Effector memory CD8-positive, alpha-beta T cell (primary cell): ENCODE measurements around the gene KLK2.
A peak's percentile ranks its signal among the peaks of the same experiment; 100 is the strongest.

Experiments
- ATAC-seq: fragments of 150-1000 bp; cut with Tn5 transposase; replicated peaks from 2 replicates; pipeline ENCODE4 v1.10.0; 2021; ENCODE audit warnings: mild to moderate bottlenecking, moderate library complexity
- DNase-seq, 3 experiments: peaks; one replicate each; pipeline ENCODE4 v3.0.0; 2021
- H3K27ac Mint-ChIP-seq, 2 donors: one replicate each; pipeline ENCODE4 v1.8.0; 2022; ENCODE audit warnings: mild to moderate bottlenecking in 2 of 2, mixed read lengths in 2 of 2, moderate library complexity in 2 of 2
- H3K27me3 Mint-ChIP-seq, 2 donors: one replicate each; pipeline ENCODE4 v1.8.0; 2022; ENCODE audit warnings: mixed read lengths in 2 of 2
- H3K36me3 Mint-ChIP-seq: one replicate; pipeline ENCODE4 v1.8.0; 2022; ENCODE audit warnings: mild to moderate bottlenecking, moderate library complexity, mixed read lengths; ENCODE audit not compliant: insufficient read depth
- H3K4me1 Mint-ChIP-seq, 2 donors: one replicate each; pipeline ENCODE4 v1.8.0; 2022; ENCODE audit warnings: low read depth in 2 of 2, mixed read lengths in 2 of 2
- H3K4me3 Mint-ChIP-seq, 2 donors: one replicate each; pipeline ENCODE4 v1.8.0; 2022; ENCODE audit warnings: mild to moderate bottlenecking in 2 of 2, mixed read lengths in 2 of 2, moderate library complexity in 2 of 2
- H3K9me3 Mint-ChIP-seq, 2 donors: one replicate each; pipeline ENCODE4 v1.8.0; 2022; ENCODE audit warnings: mixed read lengths in 2 of 2
- total RNA-seq, 9 experiments: gene quantifications; one replicate each; lab custom pipeline; 2026; lab: John Stamatoyannopoulos, UW

KLK2 gene
- total RNA-seq: 0 to 0.12 (median 0) reads per million in 9 experiments

DNA sequence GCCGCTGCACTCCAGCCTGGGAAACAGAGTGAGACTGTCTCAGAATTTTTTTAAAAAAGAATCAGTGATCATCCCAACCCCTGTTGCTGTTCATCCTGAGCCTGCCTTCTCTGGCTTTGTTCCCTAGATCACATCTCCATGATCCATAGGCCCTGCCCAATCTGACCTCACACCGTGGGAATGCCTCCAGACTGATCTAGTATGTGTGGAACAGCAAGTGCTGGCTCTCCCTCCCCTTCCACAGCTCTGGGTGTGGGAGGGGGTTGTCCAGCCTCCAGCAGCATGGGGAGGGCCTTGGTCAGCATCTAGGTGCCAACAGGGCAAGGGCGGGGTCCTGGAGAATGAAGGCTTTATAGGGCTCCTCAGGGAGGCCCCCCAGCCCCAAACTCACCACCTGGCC lies at the start of gene KLK2:
Gene KLK2 (plus strand): TSS at position 384 of the 400 bp plus-strand sequence. CDS start 35 bp downstream, outside the sequence.
- no peak within 1 kb of the TSS for H3K27ac Mint-ChIP-seq
- H3K4me1 Mint-ChIP-seq: no peaks in the 10 kb centered on the region
- no peak for ATAC-seq
- no peak for DNase-seq
- peaks cover 26 to 44% of the 10 kb centered on the region in 2 donors for H3K27me3 Mint-ChIP-seq
- no peaks in the 10 kb centered on the region for H3K9me3 Mint-ChIP-seq
- H3K36me3 Mint-ChIP-seq: peaks cover 3% of the 10 kb centered on the region
- H3K4me3 Mint-ChIP-seq: no peak within 1 kb of the TSS

DNA sequence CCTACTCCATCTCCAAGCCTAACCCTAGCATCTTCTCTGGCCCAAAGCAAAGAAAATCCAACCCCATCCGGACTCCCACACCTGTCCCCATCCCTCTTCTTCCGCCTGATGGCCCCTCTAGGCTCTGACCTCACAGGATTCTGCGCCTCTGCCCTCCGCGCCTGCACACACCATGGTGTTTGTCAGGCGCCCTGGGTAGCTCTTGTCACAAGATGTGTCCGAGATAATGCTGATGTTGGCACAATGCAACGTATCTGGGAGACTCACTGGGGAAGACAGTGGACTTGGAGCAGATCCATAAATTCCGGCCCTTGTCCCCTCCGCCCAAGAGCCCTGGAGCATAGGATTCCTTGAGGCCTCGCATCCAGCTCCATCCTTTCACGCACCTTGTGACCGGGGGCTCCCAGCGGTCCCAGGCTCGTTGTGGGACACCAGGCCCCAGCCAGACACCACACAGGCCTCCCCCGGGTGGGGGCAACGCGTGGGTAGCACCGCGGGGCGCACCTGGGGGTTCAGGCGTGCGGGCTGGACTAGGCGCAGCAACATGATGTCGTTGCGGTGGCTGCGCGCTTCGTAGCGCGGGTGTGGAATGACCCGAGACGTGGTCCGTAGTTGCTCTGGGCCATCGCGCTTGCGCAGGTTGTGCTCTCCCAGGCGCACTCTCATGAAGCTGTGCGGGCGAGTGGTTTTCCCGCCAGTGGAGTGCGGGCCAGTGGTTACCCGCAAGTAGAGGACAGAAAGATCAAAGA lies 46.6 kb upstream of the KLK2 start:
- ATAC-seq: no peak
- Mint-ChIP-seq H3K9me3 (no peaks in the 10 kb centered on the region), H3K4me1 (no peaks in the 10 kb centered on the region), H3K4me3 (no peak overlapping the region), H3K27me3 (peaks cover 52 to 68% of the 10 kb centered on the region in 2 donors), H3K27ac (no peak overlapping the region), H3K36me3 (no peaks in the 10 kb centered on the region)
- DNase-seq: no peak

DNA sequence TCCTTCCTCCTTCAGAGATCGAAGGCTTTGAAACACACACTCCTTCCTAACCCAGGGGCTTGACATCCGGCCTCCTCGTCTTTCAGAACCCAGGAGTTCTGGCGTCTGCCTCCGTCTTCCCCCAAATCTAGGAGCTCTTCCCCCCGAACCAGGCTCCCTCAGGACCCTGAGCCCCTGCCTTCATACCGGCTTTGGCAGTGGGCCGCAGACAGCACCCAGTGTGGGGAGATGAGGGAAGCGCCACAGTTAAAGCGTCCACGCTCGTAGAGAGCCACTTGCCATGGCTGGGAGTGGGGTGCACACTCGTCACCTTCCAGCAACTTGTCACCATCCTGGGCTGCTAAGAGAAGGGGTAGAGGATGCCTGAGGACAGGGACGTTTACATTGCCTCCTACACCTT lies 45.8 kb upstream of the KLK2 start:
- H3K27ac Mint-ChIP-seq: no peak overlapping the region
- DNase-seq (no peak), ATAC-seq (no peak)
- no peaks in the 10 kb centered on the region for H3K9me3 Mint-ChIP-seq
- H3K27me3 Mint-ChIP-seq: peaks cover 52 to 68% of the 10 kb centered on the region in 2 donors
- no peak overlapping the region for H3K4me3 Mint-ChIP-seq
- no peaks in the 10 kb centered on the region for H3K36me3 Mint-ChIP-seq
- no peaks in the 10 kb centered on the region for H3K4me1 Mint-ChIP-seq

DNA sequence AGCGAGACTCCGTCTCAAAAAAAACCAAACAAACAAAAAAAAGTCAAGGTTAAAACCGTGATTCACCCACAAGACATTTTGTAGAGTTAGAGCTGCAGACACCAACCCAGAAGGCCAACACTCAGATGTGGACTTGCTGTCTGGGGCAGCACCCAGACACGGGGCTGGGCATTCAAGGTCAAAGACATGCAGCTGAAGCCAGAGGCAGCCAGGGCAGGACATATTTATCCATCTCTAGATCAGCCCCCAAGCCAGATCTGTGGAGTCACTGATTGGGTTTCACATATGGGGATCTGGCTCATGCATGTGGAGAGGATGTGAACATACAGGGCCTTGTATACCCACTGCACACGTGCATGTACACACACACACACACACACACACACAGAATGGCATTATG lies 43.4 kb upstream of the KLK2 start:
- Mint-ChIP-seq H3K4me1 (no peaks in the 10 kb centered on the region), H3K4me3 (no peak overlapping the region), H3K27ac (no peak overlapping the region), H3K9me3 (no peaks in the 10 kb centered on the region), H3K27me3 (peaks cover 59 to 73% of the 10 kb centered on the region in 2 donors), H3K36me3 (no peaks in the 10 kb centered on the region)
- ATAC-seq (no peak), DNase-seq (no peak)

DNA sequence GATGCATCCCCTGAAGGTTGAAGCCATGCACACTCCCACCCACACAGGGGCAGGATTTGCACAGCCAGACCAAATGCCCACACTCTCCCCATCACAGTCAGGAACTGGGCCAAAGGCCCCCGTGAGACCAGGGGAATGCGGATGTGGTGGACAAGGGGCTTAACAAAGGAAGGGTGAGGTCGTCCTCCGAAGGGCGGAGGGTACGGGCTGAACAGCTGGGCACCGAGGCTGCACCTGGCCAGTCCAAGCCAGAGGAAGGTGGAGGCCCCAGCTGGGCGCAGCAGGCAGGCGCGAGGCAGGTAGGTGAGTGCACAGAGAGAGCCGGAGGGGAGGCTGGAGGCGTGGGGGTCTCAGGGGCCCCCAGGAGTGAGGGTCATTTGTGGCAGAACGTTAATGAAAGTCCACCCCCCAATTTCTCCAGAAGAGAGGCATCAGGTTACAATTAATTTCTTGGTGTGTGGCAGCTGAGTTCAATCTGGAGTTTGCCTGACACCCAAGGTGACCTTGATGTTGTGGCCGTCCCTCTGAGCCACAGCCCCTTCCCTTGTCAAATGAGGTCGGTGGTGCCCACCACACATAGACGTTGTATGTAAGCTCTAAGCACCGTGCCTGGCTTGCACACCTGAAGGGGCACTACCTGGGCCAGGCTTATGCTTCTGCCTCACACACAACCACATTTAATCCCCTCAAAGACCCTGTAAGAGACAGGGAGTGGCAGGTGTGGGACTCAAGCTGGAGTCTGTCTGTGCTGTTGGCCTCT lies 42.8 kb upstream of the KLK2 start:
- Mint-ChIP-seq H3K27me3 (peaks cover 65 to 76% of the 10 kb centered on the region in 2 donors), H3K4me3 (no peak overlapping the region), H3K4me1 (peaks cover 1 to 3% of the 10 kb centered on the region in 2 donors), H3K9me3 (no peaks in the 10 kb centered on the region), H3K36me3 (no peaks in the 10 kb centered on the region), H3K27ac (no peak overlapping the region)
- no peak for DNase-seq
- no peak for ATAC-seq

DNA sequence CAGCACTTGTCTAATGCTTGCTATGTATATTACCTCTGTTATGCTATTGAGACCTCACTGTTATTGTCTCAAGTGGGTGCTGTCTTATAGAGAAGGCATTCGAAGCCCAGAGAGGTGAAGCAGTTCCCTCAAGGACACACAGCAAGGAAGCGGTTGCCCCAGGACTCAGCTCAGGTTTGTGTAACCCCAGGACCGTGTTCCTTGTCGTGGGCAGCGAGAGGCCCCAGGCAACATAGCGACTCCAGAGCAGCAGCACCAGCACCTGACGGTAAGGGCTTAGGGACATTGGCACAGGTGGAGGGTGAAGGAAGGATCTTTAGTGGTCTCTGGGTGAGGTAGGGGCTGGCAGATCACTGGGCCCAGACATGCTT lies 42.2 kb upstream of the KLK2 start:
- no peak for ATAC-seq
- peaks cover 63 to 77% of the 10 kb centered on the region in 2 donors for H3K27me3 Mint-ChIP-seq
- no peak overlapping the region for H3K27ac Mint-ChIP-seq

DNA sequence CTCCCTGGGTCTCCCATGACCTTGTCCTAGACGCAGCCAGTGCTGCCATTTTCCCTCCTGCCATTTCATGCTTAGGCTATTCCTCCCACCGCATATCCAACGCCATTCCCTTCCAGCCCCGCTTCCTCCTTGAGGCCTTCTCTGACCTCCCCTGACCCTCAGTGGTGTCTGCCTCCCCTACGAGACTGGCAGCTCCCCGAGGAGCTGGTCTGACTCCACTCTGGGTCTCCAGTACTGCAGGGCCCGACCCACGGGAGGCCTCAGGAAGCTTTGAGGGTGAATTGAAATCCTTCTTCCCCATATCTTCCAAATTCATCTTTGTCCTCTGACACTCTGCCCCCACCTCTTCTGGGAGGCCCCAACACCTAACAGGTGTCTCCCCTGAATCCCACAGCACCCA lies 40.6 kb upstream of the KLK2 start:
- DNase-seq: no peak
- peaks cover 11 to 13% of the 10 kb centered on the region in 2 donors for H3K4me1 Mint-ChIP-seq
- no peak for ATAC-seq
- no peaks in the 10 kb centered on the region for H3K9me3 Mint-ChIP-seq
- H3K27ac Mint-ChIP-seq: no peak overlapping the region
- no peak overlapping the region for H3K4me3 Mint-ChIP-seq
- peaks cover 4% of the 10 kb centered on the region for H3K36me3 Mint-ChIP-seq
- H3K27me3 Mint-ChIP-seq: peaks cover 66 to 77% of the 10 kb centered on the region in 2 donors

More for the DNA sequence above, 42.2 kb upstream of the KLK2 start:
- Mint-ChIP-seq H3K4me1 (peaks cover 2 to 5% of the 10 kb centered on the region in 2 donors), H3K4me3 (no peak overlapping the region), H3K36me3 (no peaks in the 10 kb centered on the region), H3K9me3 (no peaks in the 10 kb centered on the region)
- DNase-seq: no peak

DNA sequence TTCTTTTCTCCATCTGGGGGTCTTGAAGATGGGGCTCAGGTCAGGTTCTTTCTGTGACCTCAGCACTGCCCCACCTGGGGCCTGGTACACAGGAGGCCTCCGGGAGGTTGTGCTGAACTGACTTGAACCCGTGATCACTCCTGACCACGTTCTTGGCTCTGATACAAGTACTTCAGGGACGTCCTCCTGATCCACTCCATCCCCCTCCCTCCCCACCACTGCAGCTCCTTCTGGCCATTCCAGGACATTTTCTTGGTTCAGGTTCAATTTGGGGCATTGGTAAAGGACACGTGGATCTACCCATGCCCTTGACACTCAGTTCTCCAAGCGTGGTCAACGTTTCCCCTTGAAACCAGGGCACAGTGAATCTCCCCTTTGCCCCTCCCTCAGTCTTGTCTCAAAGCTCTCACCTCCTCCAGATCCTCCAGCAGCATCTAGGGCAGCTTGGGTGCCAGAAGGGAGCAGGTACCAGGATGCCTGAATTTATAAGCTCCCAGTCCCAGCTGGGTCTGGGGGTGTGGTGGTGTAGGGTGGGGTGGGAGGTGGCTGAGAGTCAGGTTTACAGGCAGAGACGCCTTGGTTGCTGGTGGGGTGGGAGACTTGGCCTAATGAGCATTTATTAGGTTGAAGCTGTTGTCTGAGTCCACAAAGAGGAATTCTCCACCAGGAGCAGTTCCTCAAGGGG lies 40.0 kb upstream of the KLK2 start, which contains the start of gene KLK15:
Gene KLK15 (minus strand): TSS at position 458 of the 685 bp plus-strand sequence. CDS start 2,082 bp downstream, outside the sequence.
- H3K27me3 Mint-ChIP-seq: peaks cover 64 to 77% of the 10 kb centered on the region in 2 donors
- DNase-seq: no peak
- H3K4me1 Mint-ChIP-seq: peaks cover 11 to 13% of the 10 kb centered on the region in 2 donors
- H3K36me3 Mint-ChIP-seq: peaks cover 4% of the 10 kb centered on the region
- no peaks in the 10 kb centered on the region for H3K9me3 Mint-ChIP-seq
- no peak for ATAC-seq
- H3K4me3 Mint-ChIP-seq: no peak within 1 kb of the TSS
- H3K27ac Mint-ChIP-seq: no peak within 1 kb of the TSS

DNA sequence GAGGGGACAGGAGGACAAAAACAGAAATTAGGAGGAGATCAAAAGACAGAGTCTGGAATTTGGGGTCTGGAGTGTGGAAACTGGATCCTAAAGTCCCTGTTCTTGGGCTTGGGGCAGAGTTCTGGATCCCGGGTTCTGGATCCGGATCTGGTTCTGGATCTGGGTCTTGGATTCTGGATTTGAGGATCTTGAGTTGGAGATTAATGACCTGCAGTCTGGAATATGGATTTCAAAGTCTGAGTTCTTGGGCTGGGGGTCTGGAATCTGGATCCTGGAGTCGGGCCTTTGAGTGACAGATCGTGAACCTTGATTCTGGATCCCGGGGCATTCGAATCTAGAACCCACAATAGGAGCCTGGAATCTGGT lies 39.5 kb upstream of the KLK2 start:
- Mint-ChIP-seq H3K27ac (no peak overlapping the region), H3K36me3 (peaks cover 4% of the 10 kb centered on the region), H3K4me1 (peaks cover 11 to 13% of the 10 kb centered on the region in 2 donors), H3K4me3 (no peak overlapping the region), H3K27me3 (peaks cover 66 to 80% of the 10 kb centered on the region in 2 donors), H3K9me3 (no peaks in the 10 kb centered on the region)
- ATAC-seq (no peak), DNase-seq (no peak)

DNA sequence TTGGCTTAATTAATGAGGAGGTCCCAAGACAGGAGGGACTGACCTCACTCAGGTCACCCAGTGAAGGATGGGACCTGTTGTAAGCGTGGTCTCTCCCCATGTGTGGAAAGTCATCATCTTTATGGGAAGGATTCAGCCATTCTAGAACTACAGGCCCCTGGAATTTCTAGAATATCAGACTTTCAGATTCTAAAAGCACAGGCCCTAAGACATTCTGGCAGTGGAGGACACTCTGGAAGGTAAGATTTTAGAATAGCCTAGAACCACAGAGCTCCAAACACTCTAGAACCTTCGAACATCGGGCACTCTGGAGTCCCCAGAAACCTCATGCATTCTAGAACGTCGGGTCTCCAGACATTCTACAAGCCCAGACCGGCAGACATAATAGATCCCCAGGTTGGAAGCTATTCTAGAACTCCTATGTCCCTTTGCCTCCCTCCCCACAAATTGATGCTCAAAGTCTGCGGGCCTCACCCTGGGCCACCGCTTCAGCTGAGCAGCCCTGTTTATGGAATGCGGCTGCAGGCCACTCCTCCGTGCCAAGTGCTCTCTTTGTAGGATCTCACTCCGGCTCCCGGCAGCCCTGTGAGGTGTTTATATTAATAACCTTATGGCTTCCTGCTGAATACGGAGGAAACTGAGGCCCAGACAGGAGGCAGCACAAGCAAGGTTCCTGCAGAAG lies 38.0 kb upstream of the KLK2 start:
- Mint-ChIP-seq H3K27ac (no peak overlapping the region), H3K36me3 (peaks cover 4% of the 10 kb centered on the region), H3K4me3 (peak overlapping the region; percentile 86 to 88), H3K4me1 (peaks cover 11 to 13% of the 10 kb centered on the region in 2 donors), H3K9me3 (no peaks in the 10 kb centered on the region), H3K27me3 (peaks cover 63 to 90% of the 10 kb centered on the region in 2 donors)
- no peak for ATAC-seq
- DNase-seq: no peak

DNA sequence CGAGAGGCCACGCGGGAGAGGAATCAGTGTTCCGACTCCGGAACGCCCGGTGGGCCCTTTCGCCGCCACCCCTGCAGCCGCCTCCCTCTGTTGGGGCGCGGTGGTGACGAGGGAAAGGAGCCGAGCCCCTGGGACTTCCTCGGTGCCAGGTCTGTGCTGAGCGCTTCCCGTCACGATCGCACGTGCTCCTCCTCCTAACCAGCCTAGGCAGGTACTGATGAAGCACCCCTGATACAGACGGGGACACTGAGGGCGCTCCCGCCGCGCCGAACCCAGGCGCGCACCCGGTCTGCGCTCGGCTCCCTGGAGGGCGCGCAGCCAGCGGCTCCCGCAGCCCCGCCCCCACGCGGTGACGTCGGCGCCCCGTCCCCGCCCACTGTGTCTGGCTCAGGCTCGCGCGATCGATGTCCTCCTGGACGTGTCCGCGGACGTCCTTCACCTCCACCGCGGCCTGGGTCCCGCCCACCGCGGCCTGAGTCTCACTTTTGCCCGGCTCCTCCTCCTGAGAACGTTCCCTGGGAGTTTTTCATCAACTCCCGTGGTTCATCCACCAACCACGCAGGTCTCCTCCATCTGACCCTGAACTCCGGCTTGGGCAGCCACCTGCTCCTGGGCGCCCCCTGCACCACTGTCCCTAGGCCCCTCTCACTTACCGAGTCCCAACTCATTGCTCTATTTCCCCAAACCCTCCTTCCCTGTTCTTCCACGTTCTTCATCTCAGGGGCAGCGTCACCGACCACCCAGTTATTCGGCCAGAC lies 37.3 kb upstream of the KLK2 start:
- Mint-ChIP-seq H3K27ac (peak overlapping the region in 1 of 2 donors; percentile 71), H3K36me3 (peaks cover 4% of the 10 kb centered on the region), H3K9me3 (no peaks in the 10 kb centered on the region), H3K4me1 (peaks cover 11 to 13% of the 10 kb centered on the region in 2 donors), H3K27me3 (peaks cover 60 to 84% of the 10 kb centered on the region in 2 donors), H3K4me3 (peak overlapping the region; percentile 86 to 88)
- DNase-seq (peak; percentile 36 to 45 (median 40)), ATAC-seq (peak; percentile 80)

DNA sequence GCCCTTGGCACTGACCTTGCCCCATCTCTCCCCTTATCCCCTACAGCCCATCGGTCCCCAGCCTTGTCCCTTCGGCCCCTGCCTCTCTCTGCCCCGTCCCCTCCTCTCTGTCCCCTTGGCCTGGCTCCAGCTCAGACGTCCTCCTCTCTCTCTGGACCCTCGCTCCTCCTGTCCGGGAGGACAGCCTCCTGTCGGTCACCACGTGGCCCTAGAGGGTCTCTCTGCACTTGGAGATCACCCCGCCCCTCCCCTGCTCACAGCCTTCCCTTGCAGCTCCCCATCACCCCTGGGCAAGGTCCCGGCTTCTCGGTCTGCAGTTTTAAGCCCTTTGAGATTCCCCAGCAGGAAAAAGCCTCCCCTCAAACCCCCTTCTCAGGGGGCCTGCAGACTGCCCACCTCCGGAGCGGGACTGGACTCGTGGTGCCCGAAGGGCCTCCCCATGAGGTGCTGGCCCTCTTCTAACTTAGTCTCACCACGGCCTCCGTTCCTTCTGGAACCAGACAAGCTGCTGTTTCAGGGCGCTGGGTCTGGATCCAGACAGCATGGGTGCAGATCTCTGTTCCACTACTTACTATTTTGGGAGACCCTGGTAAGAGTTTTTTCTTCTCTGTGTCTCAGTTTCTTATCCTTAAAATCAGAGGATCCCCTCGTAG lies 36.6 kb upstream of the KLK2 start:
- Mint-ChIP-seq H3K4me3 (peak overlapping the region; percentile 86 to 88), H3K4me1 (peaks cover 11 to 13% of the 10 kb centered on the region in 2 donors), H3K27ac (peak overlapping the region in 1 of 2 donors; percentile 71), H3K36me3 (peaks cover 4% of the 10 kb centered on the region), H3K9me3 (peaks cover 0 to 2% of the 10 kb centered on the region in 2 donors), H3K27me3 (peaks cover 59 to 81% of the 10 kb centered on the region in 2 donors)
- DNase-seq (no peak), ATAC-seq (no peak)
